ENCODE results near the gene ITGA1.
"Not testable (repeated sequence)": the region's sequence is repeated elsewhere in the genome, so short reads cannot be mapped to it uniquely, and the experiment has no call there.

The ITGA1 gene

GRCh38 chr5:52802974-52803336, 15.2 kb downstream of the ITGA1 start:
- no peak for DNase-seq

- no peak for DNase-seq
Observed at GRCh38 chr5:52804387-52804791, 16.7 kb downstream of the ITGA1 start.

GRCh38 chr5:52804981-52805380, 17.3 kb downstream of the ITGA1 start:
- DNase-seq, result no peak

- DNase-seq, result no peak
Observed at GRCh38 chr5:52805615-52806014, 17.9 kb downstream of the ITGA1 start.

- DNase-seq, result no peak
Observed at GRCh38 chr5:52807037-52807436, 19.3 kb downstream of the ITGA1 start.

DNA sequence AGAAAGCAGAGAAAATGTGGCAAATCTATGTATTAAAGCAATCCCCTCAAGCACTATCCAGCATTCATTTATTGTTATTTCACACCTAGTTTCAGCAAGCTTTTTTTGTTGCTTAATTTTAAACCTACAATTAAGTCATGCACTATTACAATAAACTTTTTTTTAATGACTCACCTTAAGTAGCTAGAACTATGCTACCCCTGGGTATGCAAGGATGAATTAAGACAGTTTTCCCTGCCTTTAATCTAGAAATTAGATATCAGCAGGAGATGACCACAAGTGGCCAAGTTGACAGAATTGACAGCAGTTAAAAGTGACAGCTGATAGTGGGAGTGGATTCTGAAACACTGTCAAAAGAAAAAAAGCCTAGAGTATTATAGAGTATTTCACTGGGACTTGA, 20.0 kb downstream of the ITGA1 start:
- DNase-seq, result no peak

DNA sequence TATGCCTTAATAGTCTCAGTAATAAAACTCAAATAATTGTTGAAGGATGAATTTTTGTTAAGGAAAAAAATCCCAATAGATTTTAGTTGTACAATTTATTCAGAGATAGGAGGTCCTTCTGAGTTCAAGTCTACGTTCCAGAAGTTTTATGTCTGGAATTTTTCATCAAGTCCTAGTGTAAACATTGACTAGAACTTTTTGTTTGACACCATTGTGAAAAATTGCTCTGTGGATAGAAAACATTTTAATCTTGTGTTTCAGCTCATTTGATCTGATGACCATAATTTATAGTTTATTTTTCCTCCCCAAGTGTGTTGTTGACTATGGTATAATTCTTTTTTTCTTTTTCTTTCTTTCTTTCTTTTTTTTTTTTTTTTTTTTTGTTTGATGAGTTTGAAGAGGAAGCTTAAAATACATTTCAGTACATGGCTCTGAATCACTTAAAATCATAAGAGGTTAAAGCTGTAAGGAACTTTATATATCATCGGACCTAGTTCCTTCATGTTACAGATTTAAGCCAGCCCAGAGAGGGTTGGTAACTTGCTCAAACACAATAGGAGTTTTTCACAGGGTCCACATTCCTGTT, 20.7 kb downstream of the ITGA1 start:
- no peak for DNase-seq

- DNase-seq, result no peak
Observed at GRCh38 chr5:52809884-52810283, 22.2 kb downstream of the ITGA1 start.

DNA sequence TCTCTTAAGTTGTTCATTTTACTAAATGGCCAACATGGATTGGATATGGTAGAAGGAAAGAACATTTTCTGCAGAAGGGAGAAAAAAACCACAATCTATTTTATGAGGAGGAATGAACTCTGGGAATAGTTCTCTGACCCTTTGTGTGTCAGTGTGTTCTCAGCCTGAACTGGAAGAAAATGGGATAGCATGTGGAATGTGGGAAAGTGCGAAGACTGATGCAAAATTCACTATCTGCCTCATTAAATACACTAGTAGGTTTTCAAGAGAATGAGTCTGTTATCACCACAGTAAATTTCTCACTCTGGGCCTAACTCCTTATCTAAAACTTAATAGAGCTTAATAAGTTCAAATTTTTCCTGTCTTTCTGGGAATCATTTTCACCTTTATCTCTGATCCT, 22.7 kb downstream of the ITGA1 start:
- no peak for DNase-seq

- DNase-seq, result peak; percentile 42
Observed at GRCh38 chr5:52811067-52811749, 23.5 kb downstream of the ITGA1 start.

DNA sequence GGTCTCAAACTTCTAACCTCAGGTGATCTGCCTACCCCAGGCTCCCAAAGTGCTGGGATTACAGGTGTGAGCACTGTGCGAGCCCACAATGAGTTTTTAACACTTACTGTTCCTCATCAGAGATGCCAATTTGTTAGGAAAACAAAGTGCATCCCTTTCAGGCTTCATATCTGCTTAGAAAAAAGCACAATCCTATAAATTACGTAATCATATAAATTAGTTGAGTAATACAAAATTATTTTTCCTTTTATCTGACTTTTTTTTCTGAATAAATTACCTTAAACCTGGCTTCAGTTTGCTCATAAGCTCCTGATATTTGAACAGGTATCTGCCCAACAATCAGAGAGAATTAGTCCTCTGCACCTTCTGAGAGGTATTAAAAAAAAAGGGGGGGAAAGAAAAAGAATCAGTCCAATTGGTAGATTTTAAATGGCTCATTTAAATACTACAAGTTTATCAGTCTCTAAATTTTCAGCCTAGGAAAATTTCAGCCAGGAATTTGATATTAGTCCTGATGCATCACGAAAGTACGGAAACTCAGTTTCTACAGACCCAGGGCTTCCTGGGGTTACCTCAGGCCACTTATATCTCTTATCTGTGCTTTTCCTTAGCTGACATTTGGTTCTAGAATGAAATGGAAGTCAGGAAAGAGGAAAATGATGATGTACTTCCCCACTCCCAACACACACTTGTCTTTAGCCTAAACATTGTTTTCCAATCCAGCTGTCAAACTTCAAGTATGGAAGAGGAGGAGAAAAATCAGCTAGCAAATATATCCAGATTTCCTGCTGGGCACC, 26.8 kb downstream of the ITGA1 start:
- no peak for DNase-seq

DNA sequence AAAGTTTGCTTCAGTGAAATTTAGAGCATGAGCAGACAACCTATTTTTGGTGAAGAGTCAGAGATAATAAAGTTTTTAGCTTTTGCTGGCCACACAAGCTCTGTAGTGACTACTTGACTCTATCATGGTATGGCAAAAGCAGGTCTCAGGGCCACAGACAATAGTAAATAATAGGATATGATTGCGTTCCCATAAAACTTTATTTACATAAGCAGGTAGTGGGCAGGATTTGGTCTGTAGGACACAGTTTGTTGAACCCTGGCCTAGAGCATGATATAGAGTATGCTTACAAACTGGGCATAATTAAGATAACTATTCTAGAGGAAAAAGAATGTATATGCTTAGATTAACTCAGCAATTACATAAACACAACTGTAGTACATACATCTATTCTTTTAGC, 30.1 kb downstream of the ITGA1 start:
- no peak for DNase-seq

GRCh38 chr5:52818360-52818759, 30.6 kb downstream of the ITGA1 start:
- DNase-seq, result no peak

- not testable (repeated sequence) for DNase-seq
Observed at GRCh38 chr5:52818807-52819206, 31.1 kb downstream of the ITGA1 start.

- no peak for DNase-seq
Observed at GRCh38 chr5:52821901-52822300, 34.2 kb downstream of the ITGA1 start.

- no peak for DNase-seq
Observed at GRCh38 chr5:52822437-52822836, 34.7 kb downstream of the ITGA1 start.

GRCh38 chr5:52824827-52825226, 37.1 kb downstream of the ITGA1 start:
- no peak for DNase-seq

DNA sequence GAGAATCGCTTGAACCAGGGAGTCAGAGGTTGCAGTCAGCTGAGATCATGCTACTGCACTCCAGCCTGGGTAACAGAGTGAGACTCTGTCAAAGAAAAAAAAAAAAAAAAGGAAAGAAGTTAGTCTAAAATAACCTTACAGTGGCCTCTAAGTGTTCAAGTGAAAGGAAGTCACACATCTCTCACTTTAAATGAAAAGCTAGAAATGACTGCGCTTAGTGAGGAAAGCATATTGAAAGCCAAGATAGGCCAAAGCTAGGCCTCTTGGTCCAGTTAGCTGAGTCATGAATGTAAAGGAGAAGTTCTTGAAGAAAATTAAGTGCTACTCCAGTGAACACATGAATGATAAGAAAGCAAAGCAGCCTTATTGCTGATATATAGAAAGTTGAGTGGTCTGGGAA, 38.1 kb downstream of the ITGA1 start:
- DNase-seq, result peak; percentile 74

GRCh38 chr5:52827815-52828214, 40.1 kb downstream of the ITGA1 start:
- no peak for DNase-seq

GRCh38 chr5:52829664-52830063, 41.9 kb downstream of the ITGA1 start:
- DNase-seq, result no peak

GRCh38 chr5:52830650-52831049, 42.9 kb downstream of the ITGA1 start:
- DNase-seq, result no peak

DNA sequence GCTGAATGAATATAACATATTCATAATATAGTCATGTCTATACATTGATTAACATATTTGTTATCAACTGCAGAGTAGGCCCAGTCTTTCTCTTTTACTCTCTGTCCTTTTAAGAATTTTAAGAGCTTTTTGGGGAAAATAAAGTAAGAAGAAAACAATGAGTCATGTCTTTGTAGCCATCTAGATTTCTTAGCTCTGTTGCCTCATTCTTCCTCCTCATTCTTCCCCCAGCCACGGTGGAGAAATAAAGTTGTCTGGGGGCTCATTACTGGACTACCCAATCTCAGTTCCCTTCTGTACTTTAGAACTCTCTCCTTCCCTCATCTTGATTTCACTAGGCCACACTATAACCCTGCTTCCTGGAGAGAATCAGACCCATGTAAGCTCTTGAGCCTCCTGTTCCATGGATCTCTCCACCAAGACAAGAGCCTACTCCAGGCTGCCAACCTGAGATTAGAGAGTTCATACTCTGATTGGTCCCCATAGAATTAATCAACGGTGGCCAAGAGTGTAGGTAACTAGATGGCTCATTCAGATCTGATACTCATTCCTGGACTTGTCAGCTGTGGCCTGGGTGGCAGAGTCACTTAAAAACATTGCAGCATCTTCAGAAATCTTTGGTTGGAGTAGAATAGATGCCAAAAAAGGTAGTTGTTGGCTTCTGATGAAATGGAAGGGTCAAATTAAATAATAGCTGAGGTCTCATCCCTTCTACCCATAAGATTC, 44.2 kb downstream of the ITGA1 start:
- DNase-seq, result no peak

GRCh38 chr5:52834320-52834719, 46.6 kb downstream of the ITGA1 start:
- no peak for DNase-seq

- DNase-seq, result no peak
Observed at GRCh38 chr5:52837068-52837467, 49.4 kb downstream of the ITGA1 start.
